A549 (cell line): ENCODE measurements around the gene AGR3. TPM values are rescaled to one million over a fixed set of nuclear protein-coding genes. Genes with fewer than 3 reads are reported as not detected.

Source experiments
- ATAC-seq, 2 experiments: fragments of 200-7000 bp in 1 of 2; fragments of >200 bp in 1 of 2; cut with Nextera tagmentation in 1 of 2; cut with Tn5 transposase in 1 of 2; 3 replicates each; pipeline versions ENCODE4 v1.8.0 to v1.9.1; 2018 to 2020; ENCODE audit warnings: mild to moderate bottlenecking in 1 of 2, moderate library complexity in 1 of 2
- CTCF ChIA-PET: fragments of 300-600 bp; sonication (Branson Sonifier 250); formaldehyde crosslinking; extraction: SDS; loops from one replicate; lab custom pipeline; 2021; ENCODE audit warnings: antibody characterized with exemption, inconsistent platforms; lab: Yijun Ruan, JAX
- POLR2A ChIA-PET: fragments of 350-600 bp; formaldehyde crosslinking; extraction: SDS; loops from one replicate; lab custom pipeline; 2021; ENCODE audit warnings: antibody characterized with exemption, inconsistent platforms; lab: Yijun Ruan, JAX
- DNase-seq, 2 experiments: peaks; one replicate each; pipeline versions ENCODE4 v3.0.0 to v3.0.0-alpha.2; 2011 to 2016; ENCODE audit warnings: low read depth in 1 of 2, low spot score in 1 of 2
- FAIRE-seq: peaks from 2 replicates; lab custom pipeline; 2011; peaks lifted over from hg19 to GRCh38; lab: Jason Lieb, UNC
- H3K27ac ChIP-seq, 2 experiments: fragments of >200 bp; sonication (Bioruptor Twin); formaldehyde crosslinking; 3 replicates each; pipeline ENCODE4 v1.5.1; 2016 to 2017
- H3K4me1 ChIP-seq: fragments of >200 bp; sonication (Bioruptor Twin); formaldehyde crosslinking; 3 replicates; pipeline ENCODE4 v1.6.1; 2016
- H3K4me2 ChIP-seq: fragments of >200 bp; sonication (Bioruptor Twin); formaldehyde crosslinking; 3 replicates; pipeline ENCODE4 v1.6.1; 2016
- H3K4me3 ChIP-seq: fragments of >200 bp; sonication (Bioruptor Twin); formaldehyde crosslinking; 3 replicates; pipeline ENCODE4 v1.5.1; 2016
- H3K9me3 ChIP-seq: fragments of >200 bp; sonication (Bioruptor Twin); formaldehyde crosslinking; 3 replicates; pipeline ENCODE4 v1.6.1; 2016
- CEBPB ChIP-seq, 2 experiments: fragments of >200 bp in 1 of 2; sonication (Bioruptor Twin) in 1 of 2; formaldehyde crosslinking in 1 of 2; IDR thresholded peaks; 2 replicates each; pipeline ENCODE4 v1.6.1; 2012 to 2016
- EHF ChIP-seq: fragments of 250-450 bp; sonication (Bioruptor Pico); IDR thresholded peaks from 2 replicates; pipeline ENCODE4 v1.5.0; 2020; ENCODE audit warnings: mild to moderate bottlenecking
- ESRRA ChIP-seq: fragments of 150-350 bp; IDR thresholded peaks from 2 replicates; pipeline ENCODE4 v1.6.1; 2014; ENCODE audit warnings: mild to moderate bottlenecking, low read length, borderline replicate concordance
- FOXS1 ChIP-seq: fragments of 250-450 bp; sonication (Bioruptor Pico); IDR thresholded peaks from 2 replicates; pipeline ENCODE4 v1.5.0; 2020; ENCODE audit warnings: mild to moderate bottlenecking, moderate library complexity
- HDAC2 ChIP-seq: fragments of 200-600 bp; sonication (generic); IDR thresholded peaks from 2 replicates; pipeline ENCODE4 v1.6.1; 2016
- HOXA7 ChIP-seq: fragments of 250-450 bp; sonication (Bioruptor Pico); IDR thresholded peaks from 2 replicates; pipeline ENCODE4 v1.5.0; 2020; ENCODE audit warnings: mild to moderate bottlenecking, moderate library complexity
- HOXB13 ChIP-seq: fragments of 250-450 bp; sonication (Bioruptor Pico); IDR thresholded peaks from 2 replicates; pipeline ENCODE4 v1.5.0; 2020; ENCODE audit warnings: low read depth, mild to moderate bottlenecking, moderate library complexity
- HOXB5 ChIP-seq: fragments of 250-450 bp; sonication (Bioruptor Pico); IDR thresholded peaks from 2 replicates; pipeline ENCODE4 v1.5.0; 2020; ENCODE audit warnings: mild to moderate bottlenecking, moderate library complexity
- JUNB ChIP-seq: fragments of >200 bp; sonication (Bioruptor Twin); formaldehyde crosslinking; IDR thresholded peaks from 2 replicates; pipeline ENCODE4 v1.6.1; 2016
- KDM1A ChIP-seq: fragments of 200-600 bp; sonication (generic); IDR thresholded peaks from 2 replicates; pipeline ENCODE4 v1.6.1; 2016; ENCODE audit warnings: low read depth, mild to moderate bottlenecking
- MAFK ChIP-seq: fragments of 450-650 bp; IDR thresholded peaks from 2 replicates; pipeline ENCODE4 v1.6.1; 2014; ENCODE audit not compliant: partially characterized antibody
- MAZ ChIP-seq: fragments of 150-350 bp; IDR thresholded peaks from 2 replicates; pipeline ENCODE4 v1.6.1; 2014; ENCODE audit warnings: antibody characterized with exemption, low read depth, low read length, borderline replicate concordance
- NFE2L2 ChIP-seq: fragments of 150-350 bp; conservative IDR thresholded peaks from 2 replicates; pipeline ENCODE4 v1.6.1; 2014; ENCODE audit warnings: low read length
- NPAS2 ChIP-seq: fragments of 250-450 bp; sonication (Bioruptor Pico); IDR thresholded peaks from 2 replicates; pipeline ENCODE4 v1.8.0; 2022; ENCODE audit warnings: mild to moderate bottlenecking, moderate library complexity, borderline replicate concordance
- NR3C1 ChIP-seq: fragments of >200 bp; sonication (Bioruptor Twin); formaldehyde crosslinking; IDR thresholded peaks from 3 replicates; pipeline ENCODE4 v1.6.1; 2017
- PHF8 ChIP-seq: fragments of 200-600 bp; sonication (generic); IDR thresholded peaks from 2 replicates; pipeline ENCODE4 v1.6.1; 2016; ENCODE audit warnings: low read depth, mild to moderate bottlenecking, antibody characterized with exemption, moderate library complexity, borderline replicate concordance
- RCOR1 ChIP-seq: fragments of 150-350 bp; IDR thresholded peaks from 2 replicates; pipeline ENCODE4 v1.6.1; 2014; ENCODE audit warnings: antibody characterized with exemption, low read length, low read depth
- RNF2 ChIP-seq: fragments of 200-600 bp; sonication (generic); IDR thresholded peaks from 2 replicates; pipeline ENCODE4 v1.6.1; 2016; ENCODE audit warnings: low read depth, mild to moderate bottlenecking, antibody characterized with exemption, moderate library complexity, borderline replicate concordance
- SMC3 ChIP-seq: fragments of >200 bp; sonication (Bioruptor Twin); formaldehyde crosslinking; IDR thresholded peaks from 3 replicates; pipeline ENCODE4 v1.6.1; 2018; ENCODE audit warnings: inconsistent platforms
- TFCP2L1 ChIP-seq: fragments of 250-450 bp; sonication (Bioruptor Pico); IDR thresholded peaks from 2 replicates; pipeline ENCODE4 v1.5.0; 2021; ENCODE audit warnings: mild to moderate bottlenecking
- ZC3H11A ChIP-seq: fragments of 450-650 bp; IDR thresholded peaks from 2 replicates; pipeline ENCODE4 v1.6.1; 2014; ENCODE audit warnings: antibody characterized with exemption, mild to moderate bottlenecking
- ZFP36 ChIP-seq: fragments of 450-650 bp; IDR thresholded peaks from 2 replicates; pipeline ENCODE4 v1.6.1; 2014; ENCODE audit warnings: borderline replicate concordance; ENCODE audit not compliant: partially characterized antibody
- WGBS: methylation state at CpG from one replicate; pipeline ENCODE4 v1.1.6; 2017; ENCODE audit errors: missing lambda C conversion rate; 5-methylcytosine and 5-hydroxymethylcytosine counted together
- polyA plus RNA-seq, 4 experiments: library from polyadenylated mRNA; depleted of rRNA in 3 of 4; stranded (reverse); fragments of >200 nt; fragmentation: RNase III in 1 of 4; extraction: RNeasy Plus Mini Kit Qiagen cat#74134 plus additional on column Dnase treatment in 1 of 4; gene quantifications; 2 replicates in 3 of 4; 3 replicates in 1 of 4; pipeline ENCODE4 v1.2.3, GENCODE V29; 2011 to 2017
- TF ChIP-seq, protein P1 (sequence below): IDR thresholded peaks from 2 replicates; pipeline ENCODE4 v1.6.1; 2012
- TF ChIP-seq, protein P2 (sequence below): fragments of 250-450 bp; sonication (Bioruptor Pico); IDR thresholded peaks from 2 replicates; pipeline ENCODE4 v1.5.0; 2020; ENCODE audit warnings: low read depth, mild to moderate bottlenecking, moderate library complexity
- TF ChIP-seq, protein P3 (sequence below): fragments of 250-450 bp; sonication (Bioruptor Pico); IDR thresholded peaks from 2 replicates; pipeline ENCODE4 v1.5.0; 2021; ENCODE audit warnings: mild to moderate bottlenecking, moderate library complexity, borderline replicate concordance
- TF ChIP-seq, protein P4 (sequence below): fragments of 450-650 bp; IDR thresholded peaks from 2 replicates; pipeline ENCODE4 v1.6.1; 2014; ENCODE audit warnings: antibody characterized with exemption

AGR3 gene
- polyA plus RNA-seq, 2 of the 4 experiments (the other 2 are of a cell fraction): 0.36 TPM; not detected in 1

DNA sequence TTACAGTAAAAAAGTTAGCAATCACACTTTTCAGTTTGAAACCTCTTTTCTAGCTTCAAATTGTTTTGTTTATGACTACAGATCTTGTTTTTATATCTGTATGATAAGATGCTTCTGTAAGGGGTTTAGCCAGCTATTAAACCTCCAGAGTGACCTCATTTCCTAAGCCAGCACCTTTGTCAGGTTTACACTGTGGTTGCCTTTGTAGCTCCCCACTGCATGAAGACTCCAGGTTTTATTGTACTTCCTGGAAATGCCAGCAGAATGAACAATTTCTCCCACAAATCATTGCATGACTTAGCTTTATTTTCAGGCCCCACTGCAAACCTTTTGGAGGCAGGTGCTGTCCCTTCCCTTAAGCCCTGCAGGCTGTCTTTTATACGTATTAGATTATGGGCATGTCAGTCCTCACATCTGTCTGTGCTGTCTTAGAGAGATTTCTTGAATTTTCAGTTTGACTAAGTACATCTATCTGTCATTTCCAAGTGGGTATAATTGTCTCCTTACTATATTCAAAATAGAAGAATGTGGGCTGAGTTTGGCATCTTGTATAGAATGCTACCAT is 8.2 kb upstream of the AGR3 start:
- no peak for ATAC-seq
- DNase-seq: no peak
- H3K27ac ChIP-seq: 0 out of 6 replicates have a peak overlapping the region, but pooled peaks have one; percentile 6 to 25
- no peak for TF ChIP-seq HOXA7 (CRISPR knock-in tag)
- TF ChIP-seq EHF (CRISPR knock-in tag): no peak
- no peak for TF ChIP-seq JUNB
- TF ChIP-seq, protein P1, sequence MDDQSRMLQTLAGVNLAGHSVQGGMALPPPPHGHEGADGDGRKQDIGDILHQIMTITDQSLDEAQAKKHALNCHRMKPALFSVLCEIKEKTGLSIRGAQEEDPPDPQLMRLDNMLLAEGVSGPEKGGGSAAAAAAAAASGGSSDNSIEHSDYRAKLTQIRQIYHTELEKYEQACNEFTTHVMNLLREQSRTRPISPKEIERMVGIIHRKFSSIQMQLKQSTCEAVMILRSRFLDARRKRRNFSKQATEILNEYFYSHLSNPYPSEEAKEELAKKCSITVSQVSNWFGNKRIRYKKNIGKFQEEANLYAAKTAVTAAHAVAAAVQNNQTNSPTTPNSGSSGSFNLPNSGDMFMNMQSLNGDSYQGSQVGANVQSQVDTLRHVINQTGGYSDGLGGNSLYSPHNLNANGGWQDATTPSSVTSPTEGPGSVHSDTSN: no peak
- TF ChIP-seq, all 56 proteins: peak for 0
- ChIA-PET POLR2A (no interaction called here), CTCF (interaction anchor here (1.6 to 1.9 kb wide), 3 partner anchors 26 to 195 kb away, joined by 4 to 6 read pairs (median 6); no protein-coding TSS in a partner anchor)
- H3K9me3 ChIP-seq: no peaks in the 10 kb centered on the region
- FAIRE-seq: no peak
- WGBS: 50% methylated on average over 1 of the region's 1 CpG
- H3K4me1 ChIP-seq: peaks cover 21% of the 10 kb centered on the region; the same call in 2 of the 3 replicates
- H3K4me2 ChIP-seq: no peak overlapping the region
- no peak overlapping the region for H3K4me3 ChIP-seq

DNA sequence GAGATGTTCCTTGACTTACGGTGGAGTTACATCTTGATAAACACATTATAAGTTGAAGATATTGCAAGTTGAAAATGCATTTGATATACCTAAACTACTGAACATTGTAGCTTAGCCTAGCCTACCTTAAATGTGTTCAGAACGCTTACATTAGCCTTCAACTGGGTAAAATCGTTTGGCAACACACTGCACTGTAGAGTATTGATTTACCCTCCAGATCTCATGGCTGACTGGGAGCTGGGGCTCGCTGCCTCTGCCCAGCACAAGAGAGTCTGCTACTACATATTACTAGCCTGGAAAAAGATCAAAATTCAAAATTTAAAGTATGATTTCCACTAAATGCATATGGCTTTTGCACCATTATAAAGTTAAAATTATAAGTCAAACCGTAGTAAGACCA is 7.5 kb upstream of the AGR3 start:
- Histone ChIP-seq H3K4me3 (no peak overlapping the region), H3K4me1 (peaks cover 21% of the 10 kb centered on the region; the same call in 2 of the 3 replicates), H3K9me3 (no peaks in the 10 kb centered on the region), H3K27ac (no peak overlapping the region), H3K4me2 (no peak overlapping the region)
- DNase-seq (no peak), ATAC-seq (no peak), FAIRE-seq (peak; percentile 43)
- CTCF ChIA-PET: interaction anchor here (0.6 to 1.9 kb wide), 4 partner anchors 14 to 194 kb away, joined by 3 to 6 read pairs (median 5); no protein-coding TSS in a partner anchor
- no peak for TF ChIP-seq NR3C1
- TF ChIP-seq FOXS1 (CRISPR knock-in tag): no peak
- TF ChIP-seq TFCP2L1 (CRISPR knock-in tag): no peak
- TF ChIP-seq SMC3: no peak
- no peak for TF ChIP-seq RNF2
- TF ChIP-seq, protein P2, sequence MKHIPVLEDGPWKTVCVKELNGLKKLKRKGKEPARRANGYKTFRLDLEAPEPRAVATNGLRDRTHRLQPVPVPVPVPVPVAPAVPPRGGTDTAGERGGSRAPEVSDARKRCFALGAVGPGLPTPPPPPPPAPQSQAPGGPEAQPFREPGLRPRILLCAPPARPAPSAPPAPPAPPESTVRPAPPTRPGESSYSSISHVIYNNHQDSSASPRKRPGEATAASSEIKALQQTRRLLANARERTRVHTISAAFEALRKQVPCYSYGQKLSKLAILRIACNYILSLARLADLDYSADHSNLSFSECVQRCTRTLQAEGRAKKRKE (CRISPR knock-in tag): no peak
- TF ChIP-seq EHF (CRISPR knock-in tag): no peak
- no peak for TF ChIP-seq PHF8
- TF ChIP-seq HDAC2: no peak
- no peak for TF ChIP-seq ZC3H11A
- TF ChIP-seq KDM1A: no peak
- POLR2A ChIA-PET: no interaction called here
- WGBS: 84% methylated on average over 5 of the region's 5 CpGs

DNA sequence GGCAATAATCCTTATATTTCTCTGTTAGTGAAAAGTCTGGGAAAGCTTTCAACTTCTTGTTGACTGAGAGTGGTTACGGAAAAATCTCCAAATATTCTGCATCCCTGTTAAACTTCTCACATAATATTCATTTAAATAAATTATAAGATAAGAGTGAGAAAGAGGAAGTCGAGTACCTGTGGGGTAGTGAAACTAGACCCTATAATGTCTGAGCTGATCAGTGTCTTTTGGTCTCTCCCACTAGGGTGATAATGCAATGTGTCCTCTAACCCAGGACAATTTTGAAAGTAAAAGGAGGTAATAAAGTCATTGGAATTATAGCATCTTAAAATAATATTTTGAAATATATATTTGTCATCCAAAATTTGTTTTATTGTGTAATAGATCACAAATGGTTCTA is 2.1 kb upstream of the AGR3 start:
- no peak overlapping the region for H3K4me3 ChIP-seq
- ChIA-PET POLR2A (no interaction called here), CTCF (no interaction called here)
- TF ChIP-seq MAZ: no peak
- no peak for TF ChIP-seq KDM1A
- no peak for TF ChIP-seq CEBPB (IDR thresholded peaks at IDR 0.05)
- no peak for TF ChIP-seq HOXB5 (CRISPR knock-in tag)
- no peak for TF ChIP-seq ESRRA
- TF ChIP-seq HOXB13 (CRISPR knock-in tag): no peak
- TF ChIP-seq MAFK: no peak
- TF ChIP-seq ZFP36: no peak
- no peak for TF ChIP-seq RCOR1
- TF ChIP-seq FOXS1 (CRISPR knock-in tag): no peak
- TF ChIP-seq HOXA7 (CRISPR knock-in tag): no peak
- TF ChIP-seq NFE2L2: no peak
- TF ChIP-seq, protein P3, sequence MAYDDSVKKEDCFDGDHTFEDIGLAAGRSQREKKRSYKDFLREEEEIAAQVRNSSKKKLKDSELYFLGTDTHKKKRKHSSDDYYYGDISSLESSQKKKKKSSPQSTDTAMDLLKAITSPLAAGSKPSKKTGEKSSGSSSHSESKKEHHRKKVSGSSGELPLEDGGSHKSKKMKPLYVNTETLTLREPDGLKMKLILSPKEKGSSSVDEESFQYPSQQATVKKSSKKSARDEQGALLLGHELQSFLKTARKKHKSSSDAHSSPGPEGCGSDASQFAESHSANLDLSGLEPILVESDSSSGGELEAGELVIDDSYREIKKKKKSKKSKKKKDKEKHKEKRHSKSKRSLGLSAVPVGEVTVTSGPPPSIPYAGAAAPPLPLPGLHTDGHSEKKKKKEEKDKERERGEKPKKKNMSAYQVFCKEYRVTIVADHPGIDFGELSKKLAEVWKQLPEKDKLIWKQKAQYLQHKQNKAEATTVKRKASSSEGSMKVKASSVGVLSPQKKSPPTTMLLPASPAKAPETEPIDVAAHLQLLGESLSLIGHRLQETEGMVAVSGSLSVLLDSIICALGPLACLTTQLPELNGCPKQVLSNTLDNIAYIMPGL (CRISPR knock-in tag): no peak
- TF ChIP-seq, protein P4, sequence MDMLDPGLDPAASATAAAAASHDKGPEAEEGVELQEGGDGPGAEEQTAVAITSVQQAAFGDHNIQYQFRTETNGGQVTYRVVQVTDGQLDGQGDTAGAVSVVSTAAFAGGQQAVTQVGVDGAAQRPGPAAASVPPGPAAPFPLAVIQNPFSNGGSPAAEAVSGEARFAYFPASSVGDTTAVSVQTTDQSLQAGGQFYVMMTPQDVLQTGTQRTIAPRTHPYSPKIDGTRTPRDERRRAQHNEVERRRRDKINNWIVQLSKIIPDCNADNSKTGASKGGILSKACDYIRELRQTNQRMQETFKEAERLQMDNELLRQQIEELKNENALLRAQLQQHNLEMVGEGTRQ: no peak
- no peak for TF ChIP-seq NPAS2
- H3K4me1 ChIP-seq: no peaks in the 10 kb centered on the region
- no peak for FAIRE-seq
- WGBS: 61% methylated on average over 2 of the region's 2 CpGs
- H3K27ac ChIP-seq: no peak overlapping the region
- H3K9me3 ChIP-seq: no peaks in the 10 kb centered on the region
- H3K4me2 ChIP-seq: no peak overlapping the region
- no peak for ATAC-seq
- no peak for DNase-seq
